Parathyroid adenoma (tissue), 2 donors: ENCODE data around the gene LARP6.

Experiments used
- H2AFZ ChIP-seq: fragments of 300-600 bp; sonication (generic); one replicate; pipeline ENCODE4 v1.7.0; 2017; ENCODE audit warnings: antibody characterized with exemption, mild to moderate bottlenecking
- H3K27ac ChIP-seq: fragments of 300-600 bp; sonication (generic); one replicate; pipeline ENCODE4 v1.7.0; 2017
- H3K27me3 ChIP-seq: fragments of 300-600 bp; sonication (generic); one replicate; pipeline ENCODE4 v1.7.0; 2017; ENCODE audit warnings: low read length; ENCODE audit not compliant: control insufficient read depth, insufficient read depth
- H3K36me3 ChIP-seq: fragments of 300-600 bp; sonication (generic); one replicate; pipeline ENCODE4 v1.7.0; 2017; ENCODE audit warnings: low read length; ENCODE audit not compliant: control insufficient read depth, insufficient read depth
- H3K4me1 ChIP-seq: fragments of 300-600 bp; sonication (generic); one replicate; pipeline ENCODE4 v1.7.0; 2017; ENCODE audit warnings: control low read depth
- H3K4me2 ChIP-seq: fragments of 300-600 bp; sonication (generic); one replicate; pipeline ENCODE4 v1.7.0; 2017; ENCODE audit warnings: low read length
- H3K4me3 ChIP-seq: fragments of 300-600 bp; sonication (generic); one replicate; pipeline ENCODE4 v1.7.0; 2017; ENCODE audit warnings: low read depth, low read length
- H3K79me2 ChIP-seq: fragments of 300-600 bp; sonication (generic); one replicate; pipeline ENCODE4 v1.7.0; 2017; ENCODE audit warnings: control low read depth
- H3K9ac ChIP-seq: fragments of 300-600 bp; sonication (generic); one replicate; pipeline ENCODE4 v1.7.0; 2017; ENCODE audit warnings: mild to moderate bottlenecking
- H3K9me3 ChIP-seq: fragments of 300-600 bp; sonication (generic); one replicate; pipeline ENCODE4 v1.7.0; 2017; ENCODE audit warnings: low read length; ENCODE audit not compliant: control insufficient read depth
- CTCF ChIP-seq: fragments of 300-600 bp; sonication (generic); IDR thresholded peaks from one replicate; pipeline ENCODE4 v1.7.0; 2017; ENCODE audit warnings: antibody characterized with exemption, mild to moderate bottlenecking
- donor health status: primary hyperparathyroidism.

Gene LARP6

GRCh38 chr15:70827721-70828120 lies 26.2 kb downstream of the LARP6 start:
- no peak overlapping the region for H2AFZ ChIP-seq
- no peaks in the 10 kb centered on the region for H3K4me1 ChIP-seq
- no peak for TF ChIP-seq CTCF
- H3K27ac ChIP-seq = no peak overlapping the region
- no peak overlapping the region for H3K4me2 ChIP-seq
- no peaks in the 10 kb centered on the region for H3K36me3 ChIP-seq
- H3K4me3 ChIP-seq = no peak overlapping the region
- no peaks in the 10 kb centered on the region for H3K79me2 ChIP-seq
- H3K9ac ChIP-seq = no peak overlapping the region
- no peaks in the 10 kb centered on the region for H3K27me3 ChIP-seq
- H3K9me3 ChIP-seq = no peaks in the 10 kb centered on the region

GRCh38 chr15:70826634-70827033 lies 27.3 kb downstream of the LARP6 start:
- no peak overlapping the region for H3K4me3 ChIP-seq
- H3K9ac ChIP-seq = no peak overlapping the region
- H3K36me3 ChIP-seq = no peaks in the 10 kb centered on the region
- no peak for TF ChIP-seq CTCF
- H2AFZ ChIP-seq = no peak overlapping the region
- no peaks in the 10 kb centered on the region for H3K27me3 ChIP-seq
- no peaks in the 10 kb centered on the region for H3K9me3 ChIP-seq
- H3K27ac ChIP-seq = no peak overlapping the region
- no peaks in the 10 kb centered on the region for H3K79me2 ChIP-seq
- H3K4me1 ChIP-seq = no peaks in the 10 kb centered on the region
- H3K4me2 ChIP-seq = no peak overlapping the region

- H2AFZ ChIP-seq = no peak overlapping the region
- TF ChIP-seq CTCF = no peak
- no peak overlapping the region for H3K27ac ChIP-seq
- H3K4me2 ChIP-seq = no peak overlapping the region
- H3K9me3 ChIP-seq = no peaks in the 10 kb centered on the region
- no peak overlapping the region for H3K4me3 ChIP-seq
- no peak overlapping the region for H3K9ac ChIP-seq
- no peaks in the 10 kb centered on the region for H3K79me2 ChIP-seq
- no peaks in the 10 kb centered on the region for H3K4me1 ChIP-seq
- no peaks in the 10 kb centered on the region for H3K36me3 ChIP-seq
- H3K27me3 ChIP-seq = no peaks in the 10 kb centered on the region
These were observed 28.1 kb downstream of the LARP6 start for GRCh38 chr15:70825841-70826240.

- Histone ChIP-seq H3K9me3 (no peaks in the 10 kb centered on the region), H3K4me3 (no peak overlapping the region), H2AFZ (no peak overlapping the region), H3K9ac (no peak overlapping the region), H3K79me2 (no peaks in the 10 kb centered on the region), H3K4me1 (no peaks in the 10 kb centered on the region), H3K4me2 (no peak overlapping the region), H3K27me3 (no peaks in the 10 kb centered on the region), H3K36me3 (no peaks in the 10 kb centered on the region), H3K27ac (no peak overlapping the region)
- no peak for TF ChIP-seq CTCF
These were observed 30.8 kb downstream of the LARP6 start for GRCh38 chr15:70823196-70823595.

- Histone ChIP-seq H2AFZ (no peak overlapping the region), H3K79me2 (no peaks in the 10 kb centered on the region), H3K27me3 (no peaks in the 10 kb centered on the region), H3K27ac (no peak overlapping the region), H3K9ac (no peak overlapping the region), H3K4me3 (no peak overlapping the region), H3K36me3 (no peaks in the 10 kb centered on the region), H3K9me3 (no peaks in the 10 kb centered on the region), H3K4me1 (no peaks in the 10 kb centered on the region), H3K4me2 (no peak overlapping the region)
- TF ChIP-seq CTCF = no peak
These were observed 33.7 kb downstream of the LARP6 start for GRCh38 chr15:70820214-70820613.
